BJ (cell line): Measurements from ENCODE around the gene GABRB3. TPM values are rescaled to one million over a fixed set of nuclear protein-coding genes. Genes with fewer than 3 reads are reported as not detected.

Source experiments
- CTCF ChIA-PET: fragments of 350-600 bp; formaldehyde crosslinking; extraction: SDS; loops from one replicate; lab custom pipeline; 2021; ENCODE audit warnings: antibody characterized with exemption, inconsistent platforms; lab: Yijun Ruan, JAX
- POLR2A ChIA-PET: fragments of 300-600 bp; sonication (Branson Sonifier 250); formaldehyde crosslinking; extraction: SDS; loops from one replicate; lab custom pipeline; 2021; ENCODE audit warnings: antibody characterized with exemption; lab: Charles Lee
- DNase-seq: peaks from one replicate; pipeline ENCODE4 v3.0.0-alpha.2; 2011; ENCODE audit warnings: low read depth
- H3K27me3 ChIP-seq: 2 replicates; pipeline ENCODE4 v1.6.0; 2011; ENCODE audit warnings: low read length; ENCODE audit not compliant: control insufficient read depth, insufficient read depth
- H3K36me3 ChIP-seq: 2 replicates; pipeline ENCODE4 v1.5.1; 2011; ENCODE audit warnings: low read length; ENCODE audit not compliant: control insufficient read depth, insufficient read depth
- H3K4me3 ChIP-seq: 2 replicates; pipeline ENCODE4 v1.5.1; 2011; ENCODE audit warnings: low read depth, mild to moderate bottlenecking, control low read depth, low read length
- polyA plus RNA-seq: library from polyadenylated mRNA; depleted of rRNA; stranded (reverse); fragments of >200 nt; gene quantifications from 2 replicates; pipeline ENCODE4 v1.2.3, GENCODE V29; 2011
- TF ChIP-seq, protein P1 (sequence below): IDR thresholded peaks from 2 replicates; pipeline ENCODE4 v1.5.1; 2011; ENCODE audit warnings: low read depth, mild to moderate bottlenecking, control low read depth, inconsistent platforms, low read length, moderate library complexity; ENCODE audit not compliant: insufficient read depth

Gene GABRB3
- polyA plus RNA-seq, 1 experiment = 2.3 TPM

DNA sequence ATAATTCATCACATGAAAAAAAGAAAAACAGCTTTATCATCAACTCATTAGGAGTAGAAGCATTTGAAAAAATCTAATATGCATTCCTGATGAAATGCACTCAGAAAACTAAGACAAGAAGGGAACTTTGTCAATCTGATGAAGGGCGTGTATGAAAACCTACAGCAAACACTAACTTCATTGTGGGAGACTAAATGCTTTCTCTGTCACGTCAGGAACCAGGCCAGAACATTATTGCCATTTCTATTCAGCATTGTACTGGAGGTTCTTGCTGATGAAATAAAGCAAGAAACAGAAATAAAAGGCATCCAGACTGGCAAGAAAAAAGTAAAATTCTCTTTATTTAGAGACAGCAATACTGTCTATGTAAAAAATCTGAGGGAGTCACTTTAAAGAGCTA, 235.2 kb downstream of the GABRB3 start:
- CTCF ChIA-PET = no interaction called here
- DNase-seq = no peak
- Histone ChIP-seq H3K27me3 (no peaks in the 10 kb centered on the region), H3K4me3 (no peak overlapping the region), H3K36me3 (no peaks in the 10 kb centered on the region)
- TF ChIP-seq, protein P1, sequence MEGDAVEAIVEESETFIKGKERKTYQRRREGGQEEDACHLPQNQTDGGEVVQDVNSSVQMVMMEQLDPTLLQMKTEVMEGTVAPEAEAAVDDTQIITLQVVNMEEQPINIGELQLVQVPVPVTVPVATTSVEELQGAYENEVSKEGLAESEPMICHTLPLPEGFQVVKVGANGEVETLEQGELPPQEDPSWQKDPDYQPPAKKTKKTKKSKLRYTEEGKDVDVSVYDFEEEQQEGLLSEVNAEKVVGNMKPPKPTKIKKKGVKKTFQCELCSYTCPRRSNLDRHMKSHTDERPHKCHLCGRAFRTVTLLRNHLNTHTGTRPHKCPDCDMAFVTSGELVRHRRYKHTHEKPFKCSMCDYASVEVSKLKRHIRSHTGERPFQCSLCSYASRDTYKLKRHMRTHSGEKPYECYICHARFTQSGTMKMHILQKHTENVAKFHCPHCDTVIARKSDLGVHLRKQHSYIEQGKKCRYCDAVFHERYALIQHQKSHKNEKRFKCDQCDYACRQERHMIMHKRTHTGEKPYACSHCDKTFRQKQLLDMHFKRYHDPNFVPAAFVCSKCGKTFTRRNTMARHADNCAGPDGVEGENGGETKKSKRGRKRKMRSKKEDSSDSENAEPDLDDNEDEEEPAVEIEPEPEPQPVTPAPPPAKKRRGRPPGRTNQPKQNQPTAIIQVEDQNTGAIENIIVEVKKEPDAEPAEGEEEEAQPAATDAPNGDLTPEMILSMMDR = no peak
- POLR2A ChIA-PET = no interaction called here

DNA sequence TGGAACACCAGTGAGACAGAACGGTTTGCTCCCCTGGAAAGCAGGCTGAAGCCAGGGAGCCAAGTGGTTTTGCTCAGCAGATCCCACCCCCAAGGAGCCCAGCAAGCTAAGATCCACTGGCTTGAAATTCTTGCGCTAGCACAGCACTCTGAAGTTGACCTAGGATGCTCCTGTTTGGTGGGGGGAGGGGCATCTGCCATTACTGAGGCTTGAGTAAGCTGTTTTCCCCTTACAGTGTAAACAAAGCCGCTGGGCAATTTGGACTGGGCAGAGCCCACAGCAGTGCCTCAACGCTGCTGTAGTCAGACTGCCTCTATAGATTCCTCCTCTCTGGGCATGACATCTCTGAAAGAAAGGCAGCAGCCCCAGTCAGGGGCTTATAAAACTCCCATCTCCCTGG, 241.4 kb downstream of the GABRB3 start:
- TF ChIP-seq, protein P1 = no peak
- POLR2A ChIA-PET = no interaction called here
- CTCF ChIA-PET = no interaction called here
- no peak for DNase-seq
- H3K4me3 ChIP-seq = no peak overlapping the region
- H3K27me3 ChIP-seq = no peaks in the 10 kb centered on the region
- no peaks in the 10 kb centered on the region for H3K36me3 ChIP-seq

DNA sequence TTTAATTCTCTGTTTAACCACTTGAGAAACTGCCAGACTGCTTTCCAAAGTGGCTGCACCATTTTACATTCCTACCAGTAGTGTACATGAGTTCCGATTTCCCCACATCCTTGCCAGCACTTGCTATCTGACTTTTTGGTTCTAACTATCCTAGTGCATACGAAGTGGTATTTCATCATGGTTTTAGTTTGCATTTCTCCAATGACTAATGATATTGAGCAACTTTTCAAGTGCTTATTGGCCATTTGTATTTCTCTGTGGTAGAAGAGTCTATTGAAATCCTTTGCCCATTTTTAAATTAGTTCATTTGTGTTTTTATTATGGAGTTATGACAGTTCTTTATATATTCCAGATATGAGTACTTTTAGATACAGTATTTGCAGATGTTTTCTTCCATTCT, 247.8 kb downstream of the GABRB3 start:
- CTCF ChIA-PET = no interaction called here

DNA sequence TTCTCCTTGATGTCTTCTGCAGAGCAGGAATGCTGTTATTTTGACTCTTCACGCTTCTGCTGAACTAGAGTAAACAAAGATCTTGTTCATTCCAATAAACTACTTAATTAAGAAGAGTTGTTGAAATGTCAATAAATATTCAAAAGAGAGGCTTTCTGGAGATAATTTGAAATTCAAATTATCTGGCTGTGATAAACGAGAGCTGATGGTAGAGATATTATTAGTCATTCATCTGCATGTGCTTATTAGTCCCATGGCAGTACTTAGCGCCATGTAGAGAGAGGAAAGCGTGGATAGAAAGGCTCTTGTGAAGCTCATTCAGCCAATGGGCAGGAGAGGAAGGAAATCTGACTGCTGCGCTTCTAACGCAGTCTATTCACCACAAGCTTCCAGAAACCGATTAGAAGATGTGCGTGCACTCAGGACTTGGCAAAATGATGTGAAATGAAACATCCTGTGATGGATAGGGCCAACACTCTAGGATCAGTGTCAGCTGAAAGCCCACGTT, 251.1 kb downstream of the GABRB3 start:
- POLR2A ChIA-PET = no interaction called here
- H3K4me3 ChIP-seq = no peak overlapping the region
- no peak for DNase-seq
- CTCF ChIA-PET = no interaction called here
- TF ChIP-seq, protein P1 = no peak
- no peaks in the 10 kb centered on the region for H3K36me3 ChIP-seq
- no peaks in the 10 kb centered on the region for H3K27me3 ChIP-seq

More for the DNA sequence above, 247.8 kb downstream of the GABRB3 start:
- H3K4me3 ChIP-seq = no peak overlapping the region
- DNase-seq = no peak
- POLR2A ChIA-PET = no interaction called here
- TF ChIP-seq, protein P1 = no peak
- no peaks in the 10 kb centered on the region for H3K27me3 ChIP-seq
- no peaks in the 10 kb centered on the region for H3K36me3 ChIP-seq

DNA sequence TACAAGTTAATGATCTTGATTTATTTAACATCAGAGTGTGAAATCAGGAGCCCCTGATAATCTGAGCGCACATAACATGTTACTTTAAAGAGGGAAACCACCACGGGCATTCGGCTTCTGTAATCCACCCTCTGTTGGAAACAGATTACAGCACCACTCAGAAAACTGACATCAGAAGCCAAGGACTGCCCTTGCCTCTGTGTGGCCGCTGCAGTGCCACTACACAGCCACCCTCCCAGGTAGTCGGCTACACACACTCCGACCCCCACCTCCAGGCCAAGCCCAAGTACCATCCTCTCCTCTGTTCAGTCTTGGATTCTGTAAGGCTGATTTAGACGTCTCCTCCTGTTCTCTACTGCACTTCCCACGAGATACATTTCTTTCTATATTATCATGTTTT, 251.7 kb downstream of the GABRB3 start:
- TF ChIP-seq, protein P1 = no peak
- Histone ChIP-seq H3K4me3 (no peak overlapping the region), H3K36me3 (no peaks in the 10 kb centered on the region), H3K27me3 (no peaks in the 10 kb centered on the region)
- POLR2A ChIA-PET = no interaction called here
- CTCF ChIA-PET = no interaction called here
- no peak for DNase-seq
